HG03060 (cell line): Measurements from ENCODE around the gene CCDC15.

Source experiments
- ATAC-seq: cut with Tn5 transposase; IDR thresholded peaks from one replicate; pipeline ENCODE4 v1.9.1; 2021; ENCODE audit warnings: low read depth, moderate number of reproducible peaks; ENCODE audit not compliant: unreplicated experiment

Gene CCDC15

GRCh38 chr11:124953753-124954589 lies at the start of gene CCDC15:
TSS of gene CCDC15 (plus strand) at chr11:124954202. CDS start at chr11:124954733, 531 bp downstream.
- peak; percentile 96 for ATAC-seq

- no peak for ATAC-seq
Measured at GRCh38 chr11:124915541-124916369, 38.2 kb upstream of the CCDC15 start.

- ATAC-seq, result no peak
Measured at GRCh38 chr11:124916370-124916710, 37.7 kb upstream of the CCDC15 start.

- ATAC-seq, result no peak
Measured at GRCh38 chr11:124917115-124917637, 36.8 kb upstream of the CCDC15 start.

GRCh38 chr11:124918950-124919349 lies 35.1 kb upstream of the CCDC15 start, which contains the start of gene HEPN1:
TSS of gene HEPN1 (plus strand) at chr11:124919250.
- ATAC-seq, result no peak

GRCh38 chr11:124919898-124920297 lies 34.1 kb upstream of the CCDC15 start:
- ATAC-seq, result no peak

- no peak for ATAC-seq
Measured at GRCh38 chr11:124920356-124920755, 33.6 kb upstream of the CCDC15 start.

- ATAC-seq, result no peak
Measured at GRCh38 chr11:124920870-124921609, 33.0 kb upstream of the CCDC15 start.

GRCh38 chr11:124922831-124923230 lies 31.2 kb upstream of the CCDC15 start:
- no peak for ATAC-seq

GRCh38 chr11:124923296-124923695 lies 30.7 kb upstream of the CCDC15 start:
- ATAC-seq, result no peak

GRCh38 chr11:124928942-124929665 lies 24.9 kb upstream of the CCDC15 start:
- ATAC-seq, result no peak

- peak; percentile 69 for ATAC-seq
Measured at GRCh38 chr11:124930799-124931198, 23.2 kb upstream of the CCDC15 start.

GRCh38 chr11:124934862-124935547 lies 19.0 kb upstream of the CCDC15 start:
- ATAC-seq, result no peak

- ATAC-seq, result no peak
Measured at GRCh38 chr11:124935548-124936514, 18.2 kb upstream of the CCDC15 start, which contains the start of gene HEPACAM. TSS of gene HEPACAM (minus strand) at chr11:124936047. CDS start at chr11:124936006, 41 bp downstream.

GRCh38 chr11:124937336-124937935 lies 16.6 kb upstream of the CCDC15 start:
- no peak for ATAC-seq

GRCh38 chr11:124938206-124938765 lies 15.7 kb upstream of the CCDC15 start:
- no peak for ATAC-seq

- no peak for ATAC-seq
Measured at GRCh38 chr11:124938970-124939369, 15.0 kb upstream of the CCDC15 start.
